Activated T-cell treated with anti-CD3 and anti-CD28 coated beads, Interleukin-2, amount 50 U/mL, for 1 hour (primary cell): ENCODE measurements around the gene PAX3.

Source experiments
- DNase-seq: peaks from one replicate; pipeline ENCODE4 v3.0.0-alpha.2; 2020

PAX3 gene

DNA sequence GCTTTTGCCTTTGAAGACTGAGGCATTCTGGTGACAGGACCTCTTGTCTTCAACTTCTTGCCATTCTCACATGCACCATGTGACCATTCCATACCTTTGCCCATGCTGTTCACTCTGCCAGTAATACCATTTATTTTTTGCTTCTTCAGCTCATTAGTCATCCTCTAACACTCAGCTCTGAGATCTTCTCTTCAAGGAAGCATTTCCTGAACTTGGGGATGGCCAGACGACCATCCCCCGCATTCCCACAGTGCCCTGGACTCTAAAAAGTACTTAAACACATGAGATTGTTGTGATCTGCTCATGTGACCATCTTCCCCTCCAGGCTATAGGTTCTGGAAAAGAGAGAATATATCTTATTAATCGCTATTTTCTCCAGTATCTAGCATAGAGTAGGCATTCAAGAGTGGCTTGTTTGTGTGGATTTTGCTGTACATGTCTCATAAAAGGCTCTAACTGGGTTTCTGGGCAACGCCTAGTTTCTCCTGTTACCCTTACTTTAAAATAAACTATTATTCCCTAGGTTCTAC lies 33.9 kb downstream of the PAX3 start:
- DNase-seq: no peak

DNA sequence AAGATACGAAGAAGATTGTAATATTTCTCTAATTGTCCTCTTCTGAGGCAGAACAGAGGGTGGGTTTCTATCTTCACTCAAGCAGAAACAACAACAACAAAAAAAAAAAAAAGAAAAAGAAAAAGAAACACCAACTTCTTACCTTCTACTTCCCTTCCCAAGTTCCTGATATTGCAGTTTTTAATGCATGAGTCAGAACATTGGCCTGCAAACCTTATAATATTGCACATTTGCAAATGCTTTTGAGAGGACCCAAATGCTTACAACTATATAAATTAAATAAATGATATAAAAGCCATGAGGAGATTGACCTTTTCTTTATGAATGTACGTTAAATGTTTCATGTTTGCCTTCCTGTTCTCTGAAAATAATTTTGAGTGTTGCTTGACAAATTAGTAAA lies 37.3 kb downstream of the PAX3 start:
- no peak for DNase-seq

DNA sequence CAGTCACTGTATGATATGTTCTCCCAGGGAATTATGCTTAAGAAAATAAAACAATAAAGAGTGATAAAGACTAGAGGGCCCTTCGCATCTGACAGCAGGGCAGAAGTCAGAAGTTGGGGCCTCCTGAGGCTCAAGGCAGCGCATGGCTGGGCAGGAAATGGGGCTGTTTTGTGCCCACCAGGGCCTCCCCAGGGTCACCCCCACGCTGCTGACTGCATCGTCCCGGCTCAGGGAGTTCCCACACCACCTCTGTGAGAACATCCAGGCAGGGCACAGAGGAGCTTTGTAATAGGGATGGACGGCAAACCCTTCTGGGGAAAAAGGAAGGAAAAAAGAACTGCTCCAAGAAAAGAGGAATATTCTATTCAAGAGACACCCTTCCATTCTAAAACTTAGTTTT lies 41.2 kb downstream of the PAX3 start:
- no peak for DNase-seq

DNA sequence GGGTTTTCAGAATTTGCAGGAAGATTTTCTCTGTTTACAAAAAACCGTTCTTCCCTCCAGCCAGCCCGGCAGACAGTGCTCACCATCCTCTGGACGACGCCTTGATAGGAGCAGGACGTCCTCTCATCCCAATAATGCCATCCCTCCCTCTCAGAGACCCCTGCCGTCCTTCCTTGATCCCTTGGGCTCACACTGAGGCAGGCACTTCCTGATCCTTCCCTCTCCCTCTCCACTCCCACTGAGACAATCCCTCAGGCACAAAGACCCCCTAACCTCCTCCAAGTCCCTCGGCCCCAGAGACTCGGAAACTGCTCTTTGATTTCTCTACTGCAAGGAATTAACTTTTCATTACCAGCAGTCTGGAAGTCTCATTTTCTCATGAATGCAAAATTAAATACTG lies 42.5 kb downstream of the PAX3 start:
- no peak for DNase-seq

DNA sequence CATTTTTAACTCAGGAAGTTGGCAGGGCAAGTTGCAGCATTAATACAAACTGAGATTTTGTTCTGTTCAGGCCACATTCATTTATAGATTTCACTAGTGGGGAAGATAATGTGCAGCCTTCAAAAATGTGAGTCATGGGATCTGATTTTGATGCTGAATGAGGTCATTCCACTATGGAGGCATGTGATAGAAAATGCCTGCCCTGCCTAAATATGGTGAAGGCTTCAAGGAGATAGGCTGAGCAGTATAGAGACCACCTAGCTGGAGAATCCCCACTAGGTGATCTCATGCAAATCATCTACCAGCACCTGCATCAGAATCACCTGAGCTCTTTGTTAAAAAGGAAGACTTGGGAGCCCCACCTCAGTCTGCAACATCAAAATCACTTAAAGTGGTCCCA lies 43.7 kb downstream of the PAX3 start:
- DNase-seq: no peak

DNA sequence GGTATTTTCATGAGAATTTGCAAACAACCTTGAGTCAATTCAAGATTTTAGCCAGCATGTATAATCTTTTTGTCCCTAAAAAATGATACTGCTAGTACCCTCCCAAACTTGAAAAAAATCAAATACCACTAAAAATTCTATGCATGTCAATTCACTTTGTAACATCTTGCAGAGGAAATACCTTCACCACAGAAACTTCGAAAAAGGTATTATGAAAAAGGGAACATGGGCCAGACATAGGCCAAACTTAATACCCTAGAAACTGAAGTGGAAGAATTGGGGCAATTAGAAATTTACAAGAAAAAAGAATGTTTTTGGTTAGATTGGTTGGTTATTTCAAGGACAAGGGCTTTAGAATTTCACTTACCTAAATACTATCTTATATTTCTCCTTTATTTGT lies 48.5 kb downstream of the PAX3 start:
- no peak for DNase-seq

DNA sequence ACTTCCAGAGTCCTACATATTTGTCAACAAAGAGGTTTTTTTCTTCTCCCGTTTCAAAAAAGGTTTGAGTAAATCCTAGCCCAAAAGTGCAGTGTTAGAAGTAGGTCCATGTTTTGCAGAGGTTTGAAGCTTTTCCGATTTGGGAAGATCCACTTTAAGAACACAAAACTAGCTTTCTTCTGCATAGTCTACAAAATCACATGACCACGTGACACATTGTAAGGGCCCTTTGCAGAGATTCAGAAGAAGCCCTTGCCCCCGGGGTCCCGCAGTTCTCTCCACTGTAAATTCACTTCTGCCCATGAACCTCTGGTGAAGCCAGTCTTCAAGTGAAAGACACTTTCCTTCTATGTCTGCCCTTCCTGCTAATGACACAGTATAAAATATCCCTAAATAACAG lies 49.4 kb downstream of the PAX3 start:
- no peak for DNase-seq

DNA sequence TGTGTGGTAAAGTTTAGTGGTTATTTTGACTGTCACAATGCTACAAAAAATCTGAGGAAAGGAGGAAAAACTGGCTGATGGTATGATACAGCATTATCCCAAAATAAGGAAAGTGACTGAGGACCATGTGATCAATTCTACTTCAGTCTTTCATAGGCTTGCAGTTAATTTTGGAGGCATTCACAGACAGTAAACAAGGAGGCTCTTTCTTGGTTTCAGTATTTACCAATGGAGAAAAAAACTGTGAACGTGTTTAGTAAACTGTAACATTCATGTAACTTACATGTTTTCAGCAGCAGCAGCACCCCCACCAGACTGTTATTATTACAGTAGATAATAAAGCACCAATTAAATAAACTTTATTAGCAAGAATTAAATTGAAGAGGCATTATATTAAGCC lies 50.0 kb downstream of the PAX3 start:
- DNase-seq: no peak

DNA sequence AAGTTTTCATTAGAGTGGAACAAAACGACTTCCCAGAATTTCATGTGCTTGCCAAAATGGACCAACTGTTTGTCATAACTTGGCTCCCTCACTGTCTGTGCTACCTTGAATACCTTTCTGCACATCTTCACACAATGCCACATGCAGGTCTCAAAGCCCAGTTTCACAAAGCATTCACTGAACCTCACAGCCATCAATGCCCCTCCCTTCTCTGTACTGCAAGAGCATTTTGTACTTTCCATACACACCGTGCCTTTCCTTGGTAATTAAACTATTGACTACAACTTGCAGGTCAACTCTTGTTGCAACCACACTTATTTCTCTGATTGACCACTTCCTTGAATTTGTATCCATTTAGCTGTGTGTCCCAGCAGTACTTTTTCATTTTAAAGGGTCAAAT lies 50.5 kb downstream of the PAX3 start:
- DNase-seq: no peak

DNA sequence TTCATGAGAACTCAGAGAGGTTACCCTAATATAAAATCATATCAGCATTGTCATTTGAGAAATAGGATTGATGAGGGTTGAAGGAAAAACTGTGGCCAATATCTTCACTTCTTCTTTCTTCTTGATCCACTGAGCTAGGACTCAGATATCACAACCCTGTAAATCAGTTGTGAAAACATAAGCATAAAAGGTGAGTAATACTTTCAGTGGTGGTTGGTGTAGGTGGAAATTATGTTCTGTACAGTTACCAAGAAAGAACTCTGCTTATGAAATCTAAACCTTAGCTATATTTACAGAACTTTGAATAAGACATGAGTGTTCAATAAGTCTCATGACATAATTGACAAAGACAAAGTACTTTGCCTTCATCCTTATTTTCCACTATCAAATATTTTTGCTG lies 56.3 kb downstream of the PAX3 start:
- DNase-seq: no peak

DNA sequence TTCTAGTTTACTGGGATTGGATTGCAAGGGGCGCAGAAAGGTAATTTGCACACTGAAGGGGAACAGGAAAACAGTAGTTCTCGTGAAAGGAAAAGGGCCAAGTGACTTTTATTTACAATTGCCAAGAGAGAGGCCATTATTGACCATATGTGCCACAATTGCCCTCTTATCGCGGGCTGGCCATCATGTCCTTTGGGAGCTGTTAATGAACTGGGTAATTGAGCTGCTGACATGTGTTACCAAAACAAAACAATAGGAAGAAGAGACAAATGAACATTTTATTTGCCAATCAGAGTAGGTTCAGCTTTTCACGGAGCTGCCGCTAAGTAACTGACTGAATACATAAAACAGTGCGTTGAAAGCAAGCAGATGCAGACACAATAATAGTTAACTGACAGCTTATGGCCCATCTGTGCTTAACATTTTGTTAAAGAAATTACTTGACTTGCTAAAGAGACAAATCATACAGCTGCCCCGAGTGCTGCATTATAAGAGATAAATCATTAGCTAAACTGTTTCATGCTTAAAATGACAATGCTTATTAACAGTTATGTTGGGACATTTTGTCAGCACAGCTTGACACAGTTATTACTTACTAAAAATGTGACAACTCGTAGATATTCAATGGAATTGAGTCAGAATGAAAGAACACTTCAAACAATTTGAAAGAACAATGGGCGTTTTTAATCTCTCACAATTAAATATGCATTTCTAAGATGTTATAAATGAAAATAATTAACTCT lies 57.5 kb downstream of the PAX3 start:
- no peak for DNase-seq

DNA sequence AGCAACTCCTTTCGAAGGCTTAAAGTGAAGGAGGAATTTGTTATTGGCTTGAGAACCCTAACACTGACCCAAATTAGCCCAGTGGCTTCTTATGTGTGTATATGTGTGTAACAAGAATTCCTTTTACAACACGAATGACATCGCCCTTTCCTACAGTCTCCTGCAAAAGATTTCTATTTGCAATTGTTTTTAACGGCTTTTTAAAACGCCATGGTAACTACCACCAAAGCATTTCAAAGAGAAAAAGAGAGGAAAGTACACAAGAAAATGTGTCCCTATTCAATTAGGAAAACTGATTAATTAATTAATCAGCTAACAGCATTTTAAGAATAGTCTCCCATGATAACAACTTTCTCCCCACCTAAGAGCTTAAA lies 58.1 kb downstream of the PAX3 start:
- no peak for DNase-seq

DNA sequence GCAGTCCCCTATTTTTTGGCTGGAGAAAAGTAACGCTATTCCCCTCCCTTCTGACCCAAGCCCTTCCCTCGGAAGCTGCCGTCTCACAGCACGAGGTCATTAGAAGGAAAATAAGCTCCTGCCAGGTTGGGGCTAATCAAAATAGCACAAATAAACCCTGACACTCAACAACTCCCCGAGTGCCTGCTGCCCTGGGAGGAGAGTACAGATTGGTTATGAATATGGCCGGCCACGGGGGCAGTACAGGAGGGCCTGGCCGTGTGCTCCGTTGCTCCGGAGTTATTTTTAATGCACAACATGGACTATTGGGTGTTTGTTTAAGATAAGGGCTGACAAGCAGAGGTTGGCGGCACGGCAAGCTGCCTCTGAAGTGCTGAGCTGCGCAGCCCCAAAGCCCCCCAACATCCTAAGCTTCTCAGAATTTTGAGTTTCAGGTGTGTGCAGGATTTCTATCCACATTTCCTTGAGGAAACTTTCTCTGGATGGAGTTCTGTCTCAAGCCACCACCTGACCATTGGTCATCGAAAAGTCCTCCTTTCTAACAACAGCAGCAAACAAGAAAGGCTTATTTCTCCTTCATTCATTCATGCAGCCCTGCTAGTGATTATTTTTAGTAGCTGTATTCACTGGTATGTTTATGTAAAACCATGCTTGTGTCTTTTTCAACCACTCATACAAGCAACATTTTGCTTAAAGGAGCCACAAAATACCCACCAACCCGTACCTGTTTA lies 58.7 kb downstream of the PAX3 start:
- DNase-seq: no peak

DNA sequence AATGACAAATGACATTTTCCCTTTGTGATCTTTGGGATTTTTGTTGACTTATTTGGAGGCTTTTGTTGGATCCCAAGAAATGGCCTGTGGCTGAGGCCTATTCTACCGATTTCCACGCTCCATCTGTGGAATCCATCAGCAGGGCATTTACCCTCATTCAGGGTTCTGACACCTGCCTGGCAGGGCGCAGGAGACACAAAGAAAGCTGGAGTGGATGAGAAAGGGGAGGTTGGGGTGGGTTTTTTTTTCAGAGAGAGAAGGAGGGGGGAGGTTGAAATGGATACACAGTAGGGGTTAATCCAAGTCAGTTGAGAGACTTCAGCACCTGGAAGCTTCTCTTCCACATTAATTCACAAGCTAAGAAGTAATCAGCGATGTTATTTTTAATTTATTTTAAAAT lies 59.7 kb downstream of the PAX3 start:
- DNase-seq: no peak

DNA sequence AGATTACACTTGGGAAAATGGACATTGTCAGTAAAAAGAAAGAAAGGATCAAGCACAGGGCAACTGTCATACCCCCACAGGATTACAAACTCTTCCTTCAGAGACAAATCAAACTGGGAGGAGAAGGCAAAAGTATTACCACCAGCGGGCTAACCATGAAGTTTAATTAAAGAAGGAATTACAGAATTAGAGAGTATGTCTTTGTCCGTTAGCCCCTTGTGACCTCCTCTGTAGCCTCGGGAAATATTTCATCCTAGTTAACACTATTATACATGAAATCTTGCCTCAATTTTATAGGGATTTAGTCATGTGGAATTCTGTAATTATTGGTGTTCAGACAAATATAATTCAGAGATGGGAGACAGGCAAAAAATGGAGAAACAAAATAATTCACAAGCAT lies 60.7 kb downstream of the PAX3 start:
- no peak for DNase-seq

DNA sequence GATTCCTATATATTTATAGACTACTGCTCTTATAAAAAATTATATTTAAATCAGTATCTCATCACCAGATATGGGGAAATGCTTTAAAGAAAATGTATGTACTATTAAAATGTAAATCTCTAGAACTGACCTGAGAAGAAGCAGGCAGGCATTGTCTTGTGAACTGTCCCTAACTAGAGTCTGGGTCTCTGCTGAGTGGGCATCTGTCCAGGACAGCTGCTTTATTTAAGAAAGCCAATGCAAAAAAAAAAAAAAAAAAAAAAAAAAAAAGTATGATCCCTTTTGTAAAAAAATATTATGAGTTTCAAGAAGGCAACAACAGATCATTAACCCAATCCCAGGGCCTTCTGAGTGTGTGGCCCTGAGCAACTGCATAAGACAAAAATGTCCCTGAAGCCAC lies 66.0 kb downstream of the PAX3 start:
- DNase-seq: no peak

DNA sequence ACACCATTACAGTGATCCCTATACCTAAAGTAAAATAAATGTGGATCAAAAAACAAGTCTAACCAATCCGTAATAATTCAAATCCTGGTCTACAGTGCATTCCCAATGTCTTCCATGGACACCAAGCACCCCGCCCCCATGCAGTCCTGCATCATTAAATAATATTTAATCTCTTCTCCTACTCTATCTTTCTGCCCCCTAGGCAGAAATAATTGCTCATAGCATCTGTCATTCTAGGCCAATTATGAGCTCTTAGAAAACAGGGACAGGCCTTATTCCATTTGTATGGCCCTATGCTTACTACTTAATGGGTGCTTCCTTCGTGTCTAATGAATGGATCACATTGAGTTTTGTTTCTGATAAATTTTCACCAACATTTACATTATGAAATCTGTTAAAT lies 66.4 kb downstream of the PAX3 start:
- DNase-seq: no peak

DNA sequence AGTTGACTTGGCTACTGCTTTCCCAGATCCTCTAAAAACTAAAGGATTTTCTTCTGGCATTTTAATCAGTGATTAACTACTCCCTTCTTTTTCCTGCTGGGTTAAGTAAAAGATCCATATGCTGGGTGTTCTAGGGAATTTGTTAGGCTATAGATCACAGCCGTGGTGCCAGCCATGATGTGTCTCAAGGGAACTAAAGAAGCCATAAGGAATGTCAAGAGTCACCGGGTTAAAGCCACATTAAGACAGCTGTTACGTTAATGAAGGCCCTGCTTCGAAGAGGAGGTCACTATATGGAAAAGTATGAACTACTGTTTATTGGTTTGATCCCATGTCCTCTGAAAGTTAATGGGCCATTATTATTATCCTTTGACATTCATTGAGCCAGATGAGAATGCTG lies 70.7 kb downstream of the PAX3 start:
- no peak for DNase-seq

DNA sequence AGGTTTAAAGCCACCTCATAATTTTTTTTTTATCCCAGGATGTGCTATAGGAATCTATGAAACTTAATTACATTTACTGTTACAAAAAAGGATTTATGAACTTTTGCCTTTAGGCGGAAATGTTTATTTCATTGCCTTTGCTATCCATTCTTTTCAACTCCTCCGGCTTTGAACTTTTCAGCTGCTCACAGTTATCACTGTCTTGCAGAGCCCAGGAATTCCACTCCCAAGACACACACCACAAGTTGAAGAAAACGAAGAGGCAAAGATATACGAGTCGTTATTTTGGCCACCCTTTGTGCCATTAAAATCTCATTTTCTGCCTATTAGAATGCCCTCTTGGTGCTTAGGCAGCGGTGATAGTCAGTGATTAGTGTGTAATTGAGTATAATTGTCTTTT lies 80.0 kb downstream of the PAX3 start:
- no peak for DNase-seq

DNA sequence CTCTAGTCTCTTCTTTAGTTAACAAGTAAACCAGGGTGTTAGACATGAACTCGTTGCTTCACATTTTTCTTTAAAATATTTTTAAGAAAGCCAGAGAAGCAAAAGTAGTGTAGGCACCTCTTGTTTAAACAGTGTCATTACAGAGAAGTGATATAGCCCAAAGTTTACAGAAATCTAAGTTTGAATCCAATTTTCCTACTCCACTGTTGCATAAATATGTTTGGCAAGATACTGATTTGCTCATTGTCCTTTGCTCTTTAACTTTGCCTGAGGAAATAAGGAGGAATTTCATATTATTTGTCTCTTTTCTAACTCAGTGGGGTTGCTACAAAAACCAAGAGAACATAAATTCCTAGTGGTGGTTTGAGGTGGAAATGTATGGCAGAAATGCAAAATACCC lies 81.1 kb downstream of the PAX3 start:
- DNase-seq: no peak

DNA sequence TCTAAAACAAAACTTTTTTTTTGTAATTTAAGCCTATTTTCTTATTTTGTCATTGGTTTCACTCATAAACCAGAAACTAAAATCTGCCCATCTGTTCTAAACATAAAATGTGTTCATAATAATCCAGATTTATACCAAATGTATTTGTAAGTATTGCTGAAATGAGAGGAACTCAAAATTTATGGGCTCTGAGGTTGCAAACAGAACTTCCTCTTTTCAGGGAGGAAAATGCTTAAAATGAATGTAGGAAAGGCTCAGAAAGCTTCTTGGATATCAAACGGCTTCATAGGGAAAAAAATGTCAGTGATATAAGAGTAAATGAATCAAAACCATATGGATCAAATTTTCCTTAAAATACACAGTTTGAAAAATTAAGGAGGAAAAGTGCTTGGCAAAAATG lies 83.9 kb downstream of the PAX3 start:
- no peak for DNase-seq

DNA sequence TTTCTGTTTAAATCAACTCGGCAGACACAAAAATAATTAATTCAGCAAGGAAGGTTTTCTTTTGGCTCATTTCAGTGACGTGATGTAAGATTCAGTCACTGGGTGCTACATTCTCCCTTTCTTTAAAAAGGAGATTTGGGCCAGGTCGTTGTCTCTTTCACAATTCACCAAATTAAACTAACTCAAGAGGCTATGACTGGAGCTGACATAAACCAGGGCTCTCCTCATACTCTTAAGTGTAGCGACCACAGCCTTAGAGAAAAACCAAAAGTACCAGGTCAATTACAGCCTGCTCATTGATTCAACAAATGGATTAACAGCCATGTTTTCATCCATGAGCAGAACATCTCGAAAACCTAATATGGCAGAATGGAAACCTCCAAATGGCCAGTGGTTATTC lies 85.7 kb downstream of the PAX3 start:
- DNase-seq: no peak

DNA sequence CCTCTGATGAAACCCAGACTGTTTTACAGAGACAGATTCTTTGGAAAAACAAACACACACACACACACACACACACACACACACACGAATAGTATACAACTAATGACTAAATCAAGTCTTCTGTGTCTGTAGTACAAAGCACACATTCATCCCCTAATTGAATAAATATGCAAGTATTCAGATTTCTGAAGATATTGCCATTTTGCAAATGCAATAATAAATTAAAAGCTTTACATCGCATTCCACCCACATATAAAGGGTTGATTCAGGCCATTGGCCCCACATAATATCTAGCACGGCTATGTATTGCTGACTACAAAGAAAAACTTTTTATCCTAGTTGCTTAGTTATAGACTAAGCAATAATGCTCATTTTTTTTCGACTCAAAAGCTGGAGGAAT lies 86.2 kb downstream of the PAX3 start:
- DNase-seq: no peak

DNA sequence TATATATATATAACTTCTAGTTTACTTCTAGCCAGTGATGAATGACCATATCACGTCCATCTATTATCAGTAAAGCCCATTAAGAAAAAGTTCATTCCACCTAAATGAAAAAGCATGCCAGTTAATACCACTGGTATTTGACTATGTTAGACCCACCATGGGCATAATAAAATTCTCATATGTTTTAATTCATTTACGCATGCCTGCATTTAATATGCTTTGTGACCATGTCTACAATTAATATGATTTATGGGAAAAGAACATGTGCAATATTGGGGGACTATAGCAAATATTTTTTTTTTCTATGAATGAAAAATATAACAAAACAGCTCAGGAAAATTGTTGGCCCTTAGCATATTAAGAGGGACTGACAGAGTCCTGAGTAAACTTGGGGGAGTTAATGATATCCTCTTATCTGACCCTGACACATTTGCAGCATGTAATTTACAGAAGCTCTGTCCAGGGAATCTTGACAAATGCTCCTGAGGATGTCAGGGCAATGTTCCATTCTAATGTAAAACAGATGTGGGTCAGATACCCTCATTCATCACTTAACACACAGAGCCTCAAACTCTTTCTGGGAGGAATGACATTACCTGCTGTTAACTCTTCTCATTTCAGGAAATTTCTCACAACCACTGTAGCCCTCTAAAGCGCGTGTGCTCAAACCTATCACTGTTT lies 90.6 kb downstream of the PAX3 start:
- DNase-seq: no peak
